OCI-M2 (cell line): Measurements from ENCODE around the gene HES7.

ENCODE experiments used
- DNase-seq: peaks from one replicate; lab custom pipeline; 2025; ENCODE audit not compliant: unreplicated experiment; lab: John Stamatoyannopoulos, UW

Gene HES7

GRCh38 chr17:8143581-8144400, 19.9 kb upstream of the HES7 start:
- DNase-seq, result no peak

GRCh38 chr17:8142887-8143580, 19.1 kb upstream of the HES7 start:
- no peak for DNase-seq

- no peak for DNase-seq
These were observed 18.4 kb upstream of the HES7 start for GRCh38 chr17:8142158-8142886.

- DNase-seq, result no peak
These were observed 17.8 kb upstream of the HES7 start for GRCh38 chr17:8141741-8142140.

DNA sequence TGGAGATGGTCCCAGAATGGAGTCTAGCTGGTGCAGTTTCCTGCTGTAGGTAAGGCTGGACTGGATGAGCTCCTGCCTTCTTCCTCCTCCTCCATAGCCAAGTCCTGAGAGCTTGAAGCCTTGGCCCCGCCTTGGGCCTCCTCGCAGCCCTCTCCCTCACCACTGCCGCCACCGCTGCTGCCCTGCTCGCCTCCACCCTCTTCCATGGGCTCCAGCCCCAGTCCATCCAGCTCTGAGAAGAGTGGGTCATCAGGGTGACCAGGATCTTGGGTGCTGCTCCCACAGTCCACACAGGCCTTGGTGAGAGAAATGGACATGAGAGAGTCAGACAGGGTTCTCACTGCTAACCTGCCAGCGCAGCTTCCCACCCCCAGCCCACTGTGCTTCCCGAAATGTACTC, 17.1 kb upstream of the HES7 start:
- DNase-seq, result no peak

- no peak for DNase-seq
These were observed 16.4 kb upstream of the HES7 start for GRCh38 chr17:8140065-8141029.

DNA sequence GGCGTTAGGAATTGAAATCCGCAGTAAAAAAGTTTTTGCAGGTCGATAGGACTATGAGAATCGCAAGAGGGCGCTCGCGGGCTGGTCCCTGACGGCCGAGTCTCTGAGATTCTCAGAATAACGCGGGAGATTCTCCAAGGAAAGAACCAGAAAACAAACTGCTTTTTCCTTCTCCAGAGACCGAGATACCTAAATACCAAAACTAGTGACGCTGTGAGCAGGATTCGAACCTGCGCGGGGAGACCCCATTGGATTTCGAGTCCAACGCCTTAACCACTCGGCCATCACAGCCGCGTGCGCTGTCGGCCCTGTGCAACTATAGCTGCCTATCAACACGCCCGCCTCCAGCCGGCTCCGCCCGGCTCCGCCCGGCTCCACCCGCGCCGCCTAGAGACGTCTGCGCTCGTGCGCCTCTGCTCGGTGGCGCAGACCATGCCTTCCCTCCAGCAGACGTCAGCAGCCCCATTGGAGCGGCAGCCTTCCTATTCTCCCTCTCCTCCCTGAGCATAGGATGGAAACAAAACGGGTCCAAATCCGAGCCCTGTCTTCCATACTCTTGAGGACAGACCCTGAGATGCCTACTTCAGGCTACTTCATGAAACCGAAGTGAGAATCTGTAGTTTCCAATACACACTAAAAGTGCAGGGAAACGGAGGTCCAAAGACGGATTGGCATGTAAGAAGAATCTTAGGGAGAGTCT, 14.9 kb upstream of the HES7 start:
- peak; percentile 97 for DNase-seq

- no peak for DNase-seq
These were observed 14.4 kb upstream of the HES7 start for GRCh38 chr17:8138374-8138671.

DNA sequence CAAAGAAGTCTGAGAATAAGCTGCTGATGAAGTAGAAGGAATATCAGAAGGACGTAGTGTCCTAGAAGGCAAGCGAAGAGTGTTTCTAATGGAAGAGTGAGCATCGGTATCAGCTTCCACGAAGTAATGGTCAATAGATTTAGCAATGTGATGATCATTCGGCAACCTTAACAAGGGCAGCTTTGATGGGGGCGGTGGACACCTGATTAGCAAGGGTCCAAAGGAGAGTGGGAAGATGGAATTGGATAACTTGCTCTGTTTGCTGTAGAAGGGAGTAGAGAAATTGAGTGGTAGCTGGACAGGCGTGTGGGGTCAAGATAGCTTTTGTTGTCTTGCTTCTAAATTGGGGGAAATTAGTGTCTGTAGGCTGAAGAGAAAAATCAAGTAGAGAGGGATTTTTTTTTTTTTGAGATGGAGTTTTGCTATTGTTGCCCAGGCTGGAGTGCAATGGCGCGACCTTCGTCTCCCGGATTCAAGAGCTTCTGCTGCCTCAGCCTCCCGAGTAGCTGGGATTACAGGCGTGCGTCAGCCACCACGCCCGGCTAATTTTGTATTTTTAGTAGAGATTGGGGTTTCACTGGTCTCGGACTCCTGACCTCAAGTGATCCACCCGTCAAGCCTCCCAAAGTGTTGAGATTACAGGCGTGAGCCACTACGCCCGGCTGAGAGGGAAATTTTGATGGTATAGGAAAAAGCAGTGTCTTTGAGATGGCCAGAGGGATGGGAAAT, 13.9 kb upstream of the HES7 start:
- no peak for DNase-seq

- DNase-seq, result no peak
These were observed 10.0 kb upstream of the HES7 start for GRCh38 chr17:8133941-8134340.

DNA sequence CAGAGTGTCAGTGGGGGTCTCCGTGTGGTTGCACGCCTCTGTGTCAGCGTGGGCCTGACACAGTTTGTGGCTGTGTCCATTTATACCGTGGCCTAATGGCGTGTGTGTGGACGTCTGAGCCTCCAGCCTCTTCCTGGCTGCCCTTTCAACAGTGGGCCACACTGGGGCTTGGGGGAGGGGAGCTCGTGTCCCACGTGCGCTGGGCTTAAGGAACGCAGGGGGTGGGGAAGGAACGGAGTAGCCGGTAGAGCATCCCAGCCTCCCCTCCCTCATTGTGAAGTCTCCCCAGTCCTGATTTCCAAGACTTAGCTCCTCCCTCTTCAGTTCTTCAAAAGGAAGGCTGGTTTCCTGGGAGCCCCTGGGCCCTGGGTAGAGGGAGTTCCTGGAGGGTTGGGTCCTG, 9.5 kb upstream of the HES7 start:
- no peak for DNase-seq

GRCh38 chr17:8131844-8132441, 8.0 kb upstream of the HES7 start:
- no peak for DNase-seq

- no peak for DNase-seq
These were observed 4.3 kb upstream of the HES7 start for GRCh38 chr17:8128125-8128784.

- DNase-seq, result no peak
These were observed 2.7 kb upstream of the HES7 start for GRCh38 chr17:8126491-8127066.

DNA sequence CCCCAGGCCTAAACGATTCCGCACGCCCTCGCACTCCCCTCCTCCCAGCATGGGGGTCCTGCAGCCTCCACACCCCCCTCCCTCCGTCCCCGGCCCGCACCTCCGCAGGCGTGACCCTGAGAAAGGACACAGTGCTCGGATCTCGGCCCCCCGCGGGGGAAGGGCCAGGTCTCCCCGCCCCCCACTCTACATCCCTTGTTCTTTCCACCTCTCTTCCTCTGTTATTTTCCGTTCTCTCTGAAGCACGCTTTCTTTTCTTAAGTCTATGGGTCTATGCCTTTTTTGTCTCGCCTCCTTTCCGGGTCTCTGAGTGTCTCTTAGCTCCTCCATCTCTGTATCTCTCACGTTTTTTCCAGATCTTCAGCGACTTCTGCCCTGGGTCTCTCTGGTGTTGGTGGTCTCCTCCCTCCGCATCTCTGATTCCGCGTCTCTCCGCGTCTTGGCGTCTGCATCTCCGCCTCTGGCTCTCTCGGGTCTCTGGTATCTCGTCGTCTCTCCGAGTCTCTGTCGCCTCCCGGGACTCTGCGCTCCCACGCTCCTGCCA, 2.1 kb upstream of the HES7 start:
- no peak for DNase-seq

DNA sequence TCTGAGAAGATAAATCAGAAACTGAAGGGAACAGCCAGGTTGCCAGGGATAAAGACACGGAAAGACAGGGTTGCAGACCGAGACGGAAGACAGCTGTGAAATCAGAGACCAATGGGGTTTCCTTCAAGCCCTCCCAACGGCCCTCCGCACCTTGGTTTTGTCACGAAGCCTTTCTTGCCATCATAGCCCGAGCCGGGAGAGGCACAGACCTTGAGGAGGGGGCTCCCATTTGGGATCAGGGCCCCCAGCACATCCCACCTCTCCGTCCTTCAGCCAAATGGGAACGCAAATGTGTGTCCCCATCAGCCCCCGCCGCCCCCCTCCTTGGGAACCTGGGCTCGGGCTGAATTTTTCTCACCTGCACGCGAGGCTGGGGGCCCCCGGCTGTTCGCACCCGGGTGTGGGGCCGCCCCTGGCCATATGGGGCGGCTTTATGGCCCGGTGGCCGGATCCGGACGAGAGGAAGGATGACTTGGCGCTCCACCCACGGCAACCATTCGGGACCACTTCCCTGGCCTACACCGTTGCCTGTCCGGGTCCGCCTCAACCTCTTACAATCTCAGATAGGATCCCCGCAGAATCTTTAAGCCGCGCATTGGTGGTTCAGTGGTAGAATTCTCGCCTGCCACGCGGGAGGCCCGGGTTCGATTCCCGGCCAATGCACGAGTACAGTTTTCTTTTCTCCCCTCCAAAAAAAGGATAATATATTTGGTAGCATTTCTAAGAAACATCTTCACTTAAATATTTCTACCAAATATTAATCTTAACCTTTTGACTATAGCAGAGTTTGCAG, 1.4 kb upstream of the HES7 start:
- peak; percentile 47 for DNase-seq
